GM21360 (cell line): ENCODE results near the gene LSG1.

Experiments used
- ATAC-seq: cut with Tn5 transposase; IDR thresholded peaks from one replicate; pipeline ENCODE4 v1.9.1; 2021; ENCODE audit warnings: mild to moderate bottlenecking, moderate library complexity; ENCODE audit not compliant: unreplicated experiment

LSG1 gene

GRCh38 chr3:194687638-194688199 lies 15.7 kb upstream of the LSG1 start:
- no peak for ATAC-seq

GRCh38 chr3:194686816-194687637 lies 15.0 kb upstream of the LSG1 start:
- ATAC-seq = no peak

GRCh38 chr3:194686414-194686815 lies 14.4 kb upstream of the LSG1 start:
- no peak for ATAC-seq

- ATAC-seq = no peak
Measured at GRCh38 chr3:194685718-194686413, 13.9 kb upstream of the LSG1 start, which contains the start of gene FAM43A. TSS of gene FAM43A (plus strand) at chr3:194685883. CDS start at chr3:194686827, 944 bp downstream.

- ATAC-seq = no peak
Measured at GRCh38 chr3:194685065-194685717, 13.2 kb upstream of the LSG1 start.

- ATAC-seq = no peak
Measured at GRCh38 chr3:194683380-194683779, 11.4 kb upstream of the LSG1 start.

GRCh38 chr3:194682694-194683310 lies 10.8 kb upstream of the LSG1 start:
- ATAC-seq = peak; percentile 36

- ATAC-seq = no peak
Measured at GRCh38 chr3:194682189-194682693, 10.2 kb upstream of the LSG1 start.

- ATAC-seq = no peak
Measured at GRCh38 chr3:194680888-194681615, 9.1 kb upstream of the LSG1 start.

- no peak for ATAC-seq
Measured at GRCh38 chr3:194676471-194676870, 4.5 kb upstream of the LSG1 start.

- no peak for ATAC-seq
Measured at GRCh38 chr3:194675680-194676079, 3.7 kb upstream of the LSG1 start.

- ATAC-seq = no peak
Measured at GRCh38 chr3:194675081-194675640, 3.2 kb upstream of the LSG1 start.

- no peak for ATAC-seq
Measured at GRCh38 chr3:194673761-194674160, 1.8 kb upstream of the LSG1 start.

- ATAC-seq = no peak
Measured at GRCh38 chr3:194672876-194673275, 885 bp upstream of the LSG1 start.

- ATAC-seq = peak; percentile 18
Measured at GRCh38 chr3:194671511-194671899, 486 bp downstream of the LSG1 start.

- no peak for ATAC-seq
Measured at GRCh38 chr3:194667363-194667762, 4.6 kb downstream of the LSG1 start.

- ATAC-seq = no peak
Measured at GRCh38 chr3:194664857-194665256, 7.1 kb downstream of the LSG1 start.

- ATAC-seq = no peak
Measured at GRCh38 chr3:194661946-194662345, 10.0 kb downstream of the LSG1 start.

GRCh38 chr3:194661374-194661773 lies 10.6 kb downstream of the LSG1 start:
- no peak for ATAC-seq

GRCh38 chr3:194659778-194660177 lies 12.2 kb downstream of the LSG1 start:
- no peak for ATAC-seq
